HL-60 (cell line): Measurements from ENCODE around the gene ITSN1.

Experiments used
- DNase-seq, 2 experiments: peaks; one replicate each; pipeline ENCODE4 v3.0.0-alpha.2; 2010 to 2020; ENCODE audit warnings: low read depth in 1 of 2, low spot score in 1 of 2
- H3K27ac ChIP-seq: fragments of 250-450 bp; sonication (Bioruptor Pico); replicated peaks from 2 replicates; pipeline ENCODE4 v1.5.1; 2020; ENCODE audit warnings: mild to moderate bottlenecking, moderate library complexity
- H3K27me3 ChIP-seq: fragments of 250-450 bp; sonication (Bioruptor Pico); 2 replicates; pipeline ENCODE4 v1.5.1; 2021; ENCODE audit warnings: mild to moderate bottlenecking, moderate library complexity; ENCODE audit not compliant: insufficient read depth, poor library complexity, severe bottlenecking
- H3K4me3 ChIP-seq: replicated peaks from 2 replicates; pipeline ENCODE4 v1.5.1; 2011; ENCODE audit warnings: mild to moderate bottlenecking, control low read depth, low read length; ENCODE audit not compliant: insufficient read depth
- GABPA ChIP-seq: IDR thresholded peaks from 2 replicates; pipeline ENCODE4 v1.6.1; 2012; ENCODE audit warnings: low read depth
- POLR2AphosphoS5 ChIP-seq: IDR thresholded peaks from 2 replicates; pipeline ENCODE4 v1.6.1; 2012; ENCODE audit warnings: low read depth
- SPI1 ChIP-seq: IDR thresholded peaks from 2 replicates; pipeline ENCODE4 v1.6.1; 2012; ENCODE audit warnings: low read depth, mild to moderate bottlenecking, borderline replicate concordance
- TF ChIP-seq, protein P1 (sequence below): IDR thresholded peaks from 2 replicates; pipeline ENCODE4 v1.6.1; 2012; ENCODE audit warnings: low read depth; ENCODE audit not compliant: insufficient replicate concordance
- TF ChIP-seq, protein P2 (sequence below): IDR thresholded peaks from one replicate; pipeline ENCODE4 v1.5.1; 2011; ENCODE audit warnings: low read length, control low read depth, inconsistent platforms; ENCODE audit not compliant: insufficient read depth

Gene ITSN1

DNA sequence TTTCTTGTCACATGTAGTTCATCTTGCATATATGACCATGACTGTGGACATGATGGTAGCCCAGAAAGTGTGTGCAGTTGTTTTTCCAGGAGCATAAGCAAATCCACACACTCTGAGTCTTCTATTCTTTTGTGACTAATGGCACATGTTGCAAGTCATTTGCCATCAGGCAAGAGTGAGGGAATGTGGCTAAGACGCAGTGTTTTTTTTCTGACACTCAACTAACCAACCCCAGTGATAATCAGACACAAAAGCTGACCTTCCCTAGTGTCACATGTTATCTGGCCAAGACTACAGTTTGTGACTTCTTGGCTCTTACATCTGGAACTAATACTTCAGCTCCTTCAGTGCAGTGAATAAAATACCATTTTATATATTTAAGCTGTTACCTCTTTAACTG, 108.8 kb downstream of the ITSN1 start:
- DNase-seq, result no peak
- no peak overlapping the region for H3K4me3 ChIP-seq
- H3K27ac ChIP-seq, result no peak overlapping the region
- TF ChIP-seq GABPA, result no peak
- TF ChIP-seq, protein P1, sequence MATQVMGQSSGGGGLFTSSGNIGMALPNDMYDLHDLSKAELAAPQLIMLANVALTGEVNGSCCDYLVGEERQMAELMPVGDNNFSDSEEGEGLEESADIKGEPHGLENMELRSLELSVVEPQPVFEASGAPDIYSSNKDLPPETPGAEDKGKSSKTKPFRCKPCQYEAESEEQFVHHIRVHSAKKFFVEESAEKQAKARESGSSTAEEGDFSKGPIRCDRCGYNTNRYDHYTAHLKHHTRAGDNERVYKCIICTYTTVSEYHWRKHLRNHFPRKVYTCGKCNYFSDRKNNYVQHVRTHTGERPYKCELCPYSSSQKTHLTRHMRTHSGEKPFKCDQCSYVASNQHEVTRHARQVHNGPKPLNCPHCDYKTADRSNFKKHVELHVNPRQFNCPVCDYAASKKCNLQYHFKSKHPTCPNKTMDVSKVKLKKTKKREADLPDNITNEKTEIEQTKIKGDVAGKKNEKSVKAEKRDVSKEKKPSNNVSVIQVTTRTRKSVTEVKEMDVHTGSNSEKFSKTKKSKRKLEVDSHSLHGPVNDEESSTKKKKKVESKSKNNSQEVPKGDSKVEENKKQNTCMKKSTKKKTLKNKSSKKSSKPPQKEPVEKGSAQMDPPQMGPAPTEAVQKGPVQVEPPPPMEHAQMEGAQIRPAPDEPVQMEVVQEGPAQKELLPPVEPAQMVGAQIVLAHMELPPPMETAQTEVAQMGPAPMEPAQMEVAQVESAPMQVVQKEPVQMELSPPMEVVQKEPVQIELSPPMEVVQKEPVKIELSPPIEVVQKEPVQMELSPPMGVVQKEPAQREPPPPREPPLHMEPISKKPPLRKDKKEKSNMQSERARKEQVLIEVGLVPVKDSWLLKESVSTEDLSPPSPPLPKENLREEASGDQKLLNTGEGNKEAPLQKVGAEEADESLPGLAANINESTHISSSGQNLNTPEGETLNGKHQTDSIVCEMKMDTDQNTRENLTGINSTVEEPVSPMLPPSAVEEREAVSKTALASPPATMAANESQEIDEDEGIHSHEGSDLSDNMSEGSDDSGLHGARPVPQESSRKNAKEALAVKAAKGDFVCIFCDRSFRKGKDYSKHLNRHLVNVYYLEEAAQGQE, result no peak
- TF ChIP-seq SPI1, result no peak
- TF ChIP-seq, protein P2, sequence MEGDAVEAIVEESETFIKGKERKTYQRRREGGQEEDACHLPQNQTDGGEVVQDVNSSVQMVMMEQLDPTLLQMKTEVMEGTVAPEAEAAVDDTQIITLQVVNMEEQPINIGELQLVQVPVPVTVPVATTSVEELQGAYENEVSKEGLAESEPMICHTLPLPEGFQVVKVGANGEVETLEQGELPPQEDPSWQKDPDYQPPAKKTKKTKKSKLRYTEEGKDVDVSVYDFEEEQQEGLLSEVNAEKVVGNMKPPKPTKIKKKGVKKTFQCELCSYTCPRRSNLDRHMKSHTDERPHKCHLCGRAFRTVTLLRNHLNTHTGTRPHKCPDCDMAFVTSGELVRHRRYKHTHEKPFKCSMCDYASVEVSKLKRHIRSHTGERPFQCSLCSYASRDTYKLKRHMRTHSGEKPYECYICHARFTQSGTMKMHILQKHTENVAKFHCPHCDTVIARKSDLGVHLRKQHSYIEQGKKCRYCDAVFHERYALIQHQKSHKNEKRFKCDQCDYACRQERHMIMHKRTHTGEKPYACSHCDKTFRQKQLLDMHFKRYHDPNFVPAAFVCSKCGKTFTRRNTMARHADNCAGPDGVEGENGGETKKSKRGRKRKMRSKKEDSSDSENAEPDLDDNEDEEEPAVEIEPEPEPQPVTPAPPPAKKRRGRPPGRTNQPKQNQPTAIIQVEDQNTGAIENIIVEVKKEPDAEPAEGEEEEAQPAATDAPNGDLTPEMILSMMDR, result no peak
- no peak for TF ChIP-seq POLR2AphosphoS5
- no peaks in the 10 kb centered on the region for H3K27me3 ChIP-seq

DNA sequence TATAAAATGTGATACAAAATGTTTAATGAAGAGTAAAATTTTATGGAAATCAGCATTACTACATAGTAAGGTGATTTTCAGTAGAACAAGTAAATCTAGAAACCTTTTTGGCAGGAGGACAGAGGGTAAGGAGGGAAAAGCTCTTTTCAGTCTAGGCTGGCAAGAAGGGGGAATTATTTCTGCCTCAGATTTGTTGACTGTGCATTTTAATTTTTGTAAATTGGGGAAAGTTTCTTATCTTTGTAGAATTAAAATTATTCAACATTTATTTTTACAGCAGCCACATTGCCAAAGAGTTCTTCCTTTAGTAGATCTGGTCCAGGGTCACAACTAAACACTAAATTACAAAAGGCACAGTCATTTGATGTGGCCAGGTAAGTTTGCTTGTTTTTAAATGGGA, 109.2 kb downstream of the ITSN1 start:
- TF ChIP-seq, protein P1, result no peak
- TF ChIP-seq GABPA (no peak), SPI1 (no peak), POLR2AphosphoS5 (no peak)
- TF ChIP-seq, protein P2, result no peak
- H3K27ac ChIP-seq, result no peak overlapping the region
- DNase-seq, result no peak
- no peak overlapping the region for H3K4me3 ChIP-seq
- H3K27me3 ChIP-seq, result no peaks in the 10 kb centered on the region

DNA sequence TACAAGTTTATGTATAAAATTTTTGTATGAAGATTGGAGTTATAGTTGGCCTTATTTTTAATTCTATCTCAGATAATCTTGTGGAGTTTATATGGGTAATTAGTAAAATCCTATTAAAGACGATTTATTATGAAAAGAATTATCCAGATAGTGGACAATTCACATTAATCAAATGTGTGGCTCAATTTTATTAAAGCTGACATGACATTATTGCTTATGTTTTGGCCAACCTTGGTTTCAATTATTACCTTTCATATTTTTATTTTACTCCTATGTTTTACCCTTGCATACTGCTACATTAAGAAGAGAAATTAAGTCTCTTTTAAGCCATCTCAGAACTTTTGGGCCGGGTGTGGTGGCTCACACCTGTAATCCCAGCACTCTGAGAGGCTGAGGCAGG, 110.0 kb downstream of the ITSN1 start:
- Histone ChIP-seq H3K27me3 (no peaks in the 10 kb centered on the region), H3K27ac (no peak overlapping the region), H3K4me3 (no peak overlapping the region)
- TF ChIP-seq SPI1, result no peak
- no peak for TF ChIP-seq GABPA
- TF ChIP-seq, protein P1, result no peak
- TF ChIP-seq, protein P2, result no peak
- no peak for TF ChIP-seq POLR2AphosphoS5
- DNase-seq, result no peak
